GM21717 (cell line): ENCODE data around the gene TGFBR3L.
"Not testable (repeated sequence)": the region's sequence is repeated elsewhere in the genome, so short reads cannot be mapped to it uniquely, and the experiment has no call there.

Source experiments
- ATAC-seq: cut with Tn5 transposase; IDR thresholded peaks from one replicate; pipeline ENCODE4 v1.9.1; 2021; ENCODE audit warnings: mild to moderate bottlenecking, moderate library complexity; ENCODE audit not compliant: unreplicated experiment

The TGFBR3L gene

DNA sequence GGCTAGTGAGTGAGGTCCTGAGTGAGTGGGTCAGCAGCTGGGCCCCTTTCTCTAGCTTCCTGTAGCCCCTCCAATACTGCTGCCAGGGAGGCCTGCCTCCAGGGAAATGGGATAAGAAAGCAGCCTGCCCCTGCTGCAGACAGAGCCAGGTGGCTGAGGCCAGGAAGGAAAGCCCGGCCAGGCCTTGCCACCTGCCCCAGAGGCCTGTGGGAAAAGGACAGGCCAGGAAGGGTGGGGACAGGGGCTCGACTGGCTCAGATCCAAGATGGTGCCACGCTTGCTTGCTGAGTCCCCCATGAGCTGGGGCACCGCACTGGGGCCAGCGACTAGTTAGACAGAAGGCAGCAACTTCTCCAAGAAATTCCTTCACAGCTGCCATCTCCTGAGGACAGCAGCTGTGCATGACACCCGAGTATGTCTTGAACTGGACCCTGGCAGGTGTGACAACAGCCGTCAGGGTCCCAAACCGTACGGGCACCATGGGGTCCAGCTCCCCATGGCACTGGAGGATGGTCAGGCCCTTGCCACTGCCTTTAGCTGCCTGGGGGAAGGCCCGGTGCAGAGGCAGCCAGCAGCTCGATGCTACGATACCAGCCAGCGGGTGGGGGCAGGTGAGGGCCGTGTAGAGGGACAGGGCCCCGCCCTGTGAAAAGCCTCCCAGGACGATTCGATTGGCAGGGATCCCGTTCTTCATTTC lies 35.4 kb upstream of the TGFBR3L start:
- no peak for ATAC-seq

DNA sequence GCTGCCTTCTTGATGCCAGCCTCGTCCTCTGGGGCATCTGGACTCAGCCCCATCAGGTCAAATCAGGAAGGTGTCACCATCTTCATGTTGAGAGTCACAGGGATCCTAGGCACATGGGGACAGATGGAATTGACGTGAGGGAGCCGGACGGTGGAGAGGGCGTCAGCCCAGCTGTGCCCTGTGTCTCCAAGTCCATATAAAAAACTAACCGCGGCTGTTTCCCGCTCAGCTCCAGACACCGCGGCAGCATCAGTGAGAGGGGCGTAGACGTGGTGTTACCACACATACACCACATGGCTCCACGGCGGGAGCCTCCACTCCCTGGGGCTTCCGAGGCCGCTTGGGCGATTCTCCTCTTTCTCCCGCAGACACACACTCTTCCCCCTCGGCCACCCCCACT lies 34.8 kb upstream of the TGFBR3L start:
- no peak for ATAC-seq

DNA sequence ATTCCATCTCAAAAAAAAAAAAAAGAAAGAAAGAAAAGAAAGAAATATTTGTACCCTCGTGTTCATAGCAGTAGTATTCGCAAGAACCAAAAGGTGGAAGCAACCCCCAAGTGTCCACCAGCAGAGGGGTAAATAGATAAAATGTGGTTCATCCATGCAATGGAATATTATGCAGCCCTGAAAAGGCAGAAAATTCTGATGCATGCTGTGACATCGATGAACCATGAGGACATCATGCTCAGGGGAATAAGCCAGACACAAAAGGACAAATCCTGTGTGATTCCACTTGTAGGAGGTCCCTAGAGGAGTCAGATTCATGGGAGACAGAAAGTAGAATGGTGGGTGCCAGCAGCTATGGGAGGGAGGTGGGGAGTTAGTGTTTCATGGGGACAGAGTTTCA lies 32.7 kb upstream of the TGFBR3L start:
- no peak for ATAC-seq

DNA sequence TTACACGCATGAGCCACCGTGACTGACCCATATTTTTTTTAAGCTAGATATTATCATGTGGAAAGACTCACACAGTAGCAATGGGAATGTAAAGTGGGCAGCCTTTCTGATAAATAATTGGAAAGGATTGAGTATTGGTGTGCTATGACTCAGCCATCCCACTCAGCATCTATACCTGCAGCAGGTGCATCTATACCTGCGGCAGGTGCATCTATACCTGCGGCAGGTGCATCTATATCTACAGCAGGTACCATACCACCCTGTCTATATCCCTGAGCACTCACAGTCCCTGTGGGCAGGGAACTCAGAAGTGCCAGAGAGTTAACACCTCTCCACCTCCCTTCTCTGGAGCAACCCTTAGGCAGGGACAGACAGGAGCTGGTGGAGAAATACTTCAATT lies 31.5 kb upstream of the TGFBR3L start:
- no peak for ATAC-seq

DNA sequence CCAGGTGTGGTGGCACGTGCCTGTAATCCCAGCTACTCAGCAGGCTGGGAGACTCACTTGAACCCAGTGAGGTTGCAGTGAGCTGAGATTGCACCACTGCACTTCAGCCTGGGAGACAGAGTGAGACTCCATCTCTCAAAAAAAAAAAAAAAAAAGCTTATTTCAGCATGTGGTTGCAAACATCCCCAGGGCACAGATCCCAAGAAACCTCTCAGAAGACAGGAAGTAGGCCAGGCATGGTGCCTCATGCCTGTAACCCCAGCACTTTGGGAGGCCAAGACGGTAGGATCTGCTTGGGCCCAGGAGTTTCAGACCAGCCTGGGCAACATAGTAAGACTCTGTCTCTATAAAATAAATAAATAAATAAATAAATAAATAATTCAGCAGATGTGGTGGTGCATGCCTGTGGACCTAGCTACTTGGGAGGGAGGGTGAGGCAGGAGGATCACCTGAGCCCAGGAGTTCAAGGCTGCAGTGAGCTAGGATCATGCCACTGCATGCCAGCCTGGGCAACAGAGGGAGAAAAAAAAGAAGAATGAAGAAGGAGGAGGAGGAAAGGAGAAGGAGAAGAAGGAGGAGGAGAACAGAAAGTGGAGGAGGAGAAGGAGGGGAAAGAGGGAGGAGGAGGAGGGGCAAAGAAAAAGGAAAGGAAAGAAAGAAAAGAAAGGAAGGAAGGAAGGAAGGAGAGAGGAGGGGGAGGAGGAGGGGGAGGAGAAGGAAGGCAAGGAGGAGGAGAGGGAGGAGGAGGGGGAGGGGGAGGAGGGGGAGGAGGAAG lies 30.6 kb upstream of the TGFBR3L start:
- no peak for ATAC-seq

DNA sequence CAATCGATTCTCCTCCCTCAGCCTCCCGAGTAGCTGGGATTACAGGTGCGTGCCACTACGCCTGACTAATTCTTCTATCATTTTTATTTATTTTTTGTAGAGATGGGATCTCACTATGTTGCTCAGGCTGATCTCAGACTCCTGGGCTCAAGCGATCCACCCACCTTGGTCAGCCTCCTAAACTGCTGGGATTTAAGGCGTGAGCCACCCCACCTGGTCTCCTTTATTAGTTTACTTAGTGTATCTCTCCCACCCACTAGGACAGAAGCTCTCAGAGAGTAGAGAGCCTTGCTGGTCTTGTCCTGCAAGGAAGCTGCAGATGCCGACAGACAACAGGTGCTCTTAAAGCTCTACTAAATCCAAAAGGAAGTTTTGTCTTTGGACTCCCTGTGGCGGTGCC lies 28.8 kb upstream of the TGFBR3L start:
- ATAC-seq: no peak

DNA sequence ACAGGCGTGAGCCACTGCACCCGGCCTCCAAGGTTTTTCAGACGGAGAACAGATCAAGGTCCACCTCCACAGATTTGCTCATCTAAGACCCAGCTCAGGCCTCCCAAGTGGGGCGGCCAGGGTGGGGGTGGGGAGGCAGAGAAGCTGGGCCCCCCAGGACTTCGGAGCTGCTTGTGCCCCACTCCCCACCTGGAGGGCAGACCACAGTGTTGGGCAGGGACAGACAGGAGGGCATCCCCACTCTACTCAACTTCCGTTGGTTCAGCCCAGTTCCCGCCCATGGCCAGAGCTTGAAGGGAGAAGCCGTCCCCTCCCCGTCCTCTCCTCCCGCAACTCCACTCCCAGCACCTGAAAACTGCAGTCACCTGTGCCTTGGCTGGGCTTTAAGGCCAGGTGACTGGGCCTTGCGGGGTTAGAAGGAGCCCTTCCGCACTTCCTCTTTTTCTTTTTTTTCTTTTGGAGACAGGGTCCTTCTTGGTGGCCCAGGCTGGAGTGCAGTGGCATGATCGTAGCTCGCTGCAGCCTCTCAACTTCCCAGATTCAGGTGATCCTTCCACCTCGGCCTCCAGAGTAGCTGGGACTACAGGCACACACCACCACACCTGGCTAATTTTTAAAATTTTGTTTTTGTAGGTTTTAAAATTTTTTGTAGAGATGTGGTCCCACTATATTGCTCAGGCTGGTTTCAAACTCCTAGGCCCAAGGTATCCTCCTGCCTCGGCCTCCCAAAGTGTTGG lies 27.1 kb upstream of the TGFBR3L start:
- ATAC-seq: no peak

DNA sequence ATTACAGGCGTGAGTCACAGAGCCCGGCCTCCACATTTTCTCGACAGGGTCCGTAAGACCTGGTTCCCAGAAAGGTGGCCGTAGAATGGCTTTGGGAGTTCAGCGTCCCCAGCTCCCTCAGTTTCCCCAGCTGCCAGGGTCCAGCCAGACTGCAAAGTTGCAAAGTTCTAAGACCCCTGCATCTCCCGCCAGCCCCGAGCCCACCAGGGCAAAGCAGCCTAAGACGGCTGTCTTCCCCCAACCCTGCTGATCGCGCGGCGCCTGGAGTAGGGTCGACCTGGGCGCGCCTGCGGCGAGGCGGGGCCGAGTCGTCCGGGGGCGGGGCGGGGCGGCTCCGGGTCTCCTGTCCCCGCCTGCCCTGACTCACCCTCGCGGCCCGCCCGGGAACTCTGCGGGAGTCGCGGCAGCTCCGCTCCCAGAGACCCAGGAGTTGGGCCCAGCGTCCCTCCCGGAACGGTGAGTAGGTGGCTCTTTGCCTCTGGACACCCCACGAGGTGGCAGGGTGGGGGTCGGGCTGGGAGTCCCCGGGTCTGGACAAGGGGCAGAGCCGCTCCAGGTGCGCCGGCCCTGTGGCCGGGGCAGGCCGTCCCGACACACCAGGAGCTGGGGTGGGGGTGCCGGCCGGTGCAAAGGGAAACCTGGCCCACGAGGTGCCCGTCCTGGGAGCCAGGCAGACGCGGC lies 26.3 kb upstream of the TGFBR3L start, which contains the start of gene LRRC8E:
TSS of gene LRRC8E (plus strand) at position 366 of the 681 bp plus-strand sequence. CDS start 7,094 bp downstream, outside the sequence.
- ATAC-seq: no peak

DNA sequence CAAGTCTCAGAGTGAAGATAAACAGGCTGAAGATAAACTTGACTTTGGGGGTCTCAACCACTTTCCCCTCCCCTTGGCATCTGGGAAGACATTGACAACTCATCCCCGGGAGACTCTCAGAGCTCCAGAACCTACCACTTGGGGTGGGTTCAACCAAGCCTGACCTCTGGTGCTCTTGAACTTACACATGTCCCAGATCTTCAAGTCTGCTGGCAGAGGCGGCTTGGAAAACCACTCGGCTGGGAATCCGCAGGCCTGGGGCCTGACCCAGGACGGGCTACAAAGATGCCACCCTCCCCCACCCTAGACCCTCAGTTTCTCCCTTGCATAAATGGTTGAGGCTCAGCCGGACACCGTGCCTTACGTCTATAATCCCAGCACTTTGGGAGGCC lies 25.8 kb upstream of the TGFBR3L start:
- no peak for ATAC-seq

DNA sequence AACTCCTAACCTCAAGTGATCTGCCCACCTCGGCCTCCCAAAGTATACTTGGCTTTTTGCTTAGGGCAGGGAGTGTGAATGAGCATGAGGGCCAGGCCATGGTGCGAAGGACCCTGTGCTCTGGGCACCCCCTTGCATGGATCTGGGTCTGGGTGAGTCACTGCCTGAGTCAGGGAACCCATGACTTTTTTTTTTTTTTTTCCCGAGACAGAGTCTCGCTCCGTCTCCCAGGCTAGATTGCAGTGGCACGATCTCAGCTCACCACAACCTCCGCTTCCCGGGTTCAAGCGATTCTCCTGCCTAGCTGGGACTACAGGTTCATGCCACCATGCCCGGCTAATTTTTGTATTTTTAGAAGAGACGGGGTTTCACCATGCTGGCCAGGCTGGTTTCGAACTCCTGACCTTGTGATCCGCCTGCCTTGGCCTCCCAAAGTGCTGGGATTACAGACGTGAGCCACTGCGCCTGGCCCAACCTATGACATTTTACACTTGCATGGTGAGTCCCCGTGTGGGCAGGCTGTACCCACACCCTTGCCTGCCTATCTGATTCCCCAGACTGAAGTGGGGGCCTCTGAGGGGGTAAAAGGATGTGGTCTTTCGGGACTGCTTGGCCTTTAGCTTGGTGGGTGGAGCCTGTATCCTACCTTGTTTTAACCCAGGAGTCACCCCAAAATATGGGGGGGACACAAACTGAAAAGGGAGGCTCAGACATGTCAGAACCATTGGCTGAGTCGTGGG lies 21.1 kb upstream of the TGFBR3L start:
- not testable (repeated sequence) for ATAC-seq

DNA sequence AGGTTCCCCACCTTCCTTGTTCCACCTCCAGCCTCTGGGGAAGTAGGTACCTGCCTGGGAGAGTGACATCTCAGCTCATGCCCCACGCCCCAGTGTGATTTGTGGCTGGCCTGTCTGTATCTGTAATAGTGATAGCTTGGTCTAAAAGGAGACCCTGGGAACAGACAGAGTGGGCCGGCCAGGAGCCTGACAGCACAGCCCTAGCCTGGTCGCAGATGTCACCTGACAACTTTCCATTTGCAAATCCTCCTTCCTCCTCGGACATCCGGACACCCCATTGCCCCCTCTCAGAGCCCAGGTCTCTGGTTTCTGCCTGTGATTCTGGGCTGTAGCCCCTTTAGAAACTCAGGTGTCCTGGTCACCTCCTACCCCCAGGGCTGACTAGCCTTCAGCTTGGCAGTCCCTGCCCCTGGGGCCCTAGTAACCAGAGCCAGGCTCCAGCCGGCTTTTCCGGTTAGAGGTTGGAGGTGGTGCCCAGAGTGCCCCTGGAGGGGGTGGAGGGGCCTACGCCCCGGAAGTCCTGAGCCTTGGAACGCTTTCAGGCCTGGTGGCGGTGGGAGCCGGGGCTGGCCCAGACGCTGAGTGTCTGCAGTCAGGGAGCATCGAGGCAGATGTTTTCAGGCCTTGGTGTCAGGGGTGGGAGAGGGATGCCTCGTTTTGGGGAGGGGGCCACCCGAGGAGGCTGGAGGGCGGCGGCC lies 19.9 kb upstream of the TGFBR3L start:
- no peak for ATAC-seq

DNA sequence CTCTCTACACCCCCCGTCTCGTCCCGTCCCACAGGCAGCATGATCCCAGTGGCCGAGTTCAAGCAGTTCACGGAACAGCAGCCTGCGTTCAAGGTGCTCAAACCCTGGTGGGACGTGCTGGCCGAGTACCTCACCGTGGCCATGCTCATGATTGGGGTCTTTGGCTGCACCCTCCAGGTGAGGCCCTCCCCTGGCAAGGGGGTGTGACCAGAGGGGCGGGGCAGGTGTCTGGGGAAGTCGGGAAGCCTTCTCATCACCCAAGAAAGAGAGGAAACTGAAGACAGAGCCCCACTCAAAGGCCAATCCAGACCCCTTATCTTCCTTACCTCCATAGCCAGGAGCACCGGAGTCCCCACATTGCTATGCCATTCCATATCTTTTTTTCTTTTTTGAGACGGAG lies 19.1 kb upstream of the TGFBR3L start:
- ATAC-seq: no peak

DNA sequence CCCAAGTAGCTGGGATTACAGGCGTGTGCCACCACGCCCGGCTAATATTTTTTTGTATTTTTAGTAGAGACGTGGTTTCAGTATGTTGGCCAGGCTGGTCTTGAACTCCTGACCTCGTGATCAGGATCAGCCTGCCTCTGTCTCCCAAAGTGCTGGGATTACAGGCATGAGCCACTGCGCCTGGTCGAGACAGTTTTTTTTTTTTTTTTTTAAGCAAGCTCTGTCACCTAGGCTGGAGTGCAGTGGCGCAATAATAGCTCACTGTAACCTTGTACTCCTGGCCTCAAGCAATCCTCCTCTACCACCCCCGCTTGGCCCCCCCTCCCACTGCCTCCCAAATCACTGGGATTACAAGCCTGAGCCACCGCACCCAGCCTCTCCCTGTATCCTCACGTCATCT lies 17.3 kb upstream of the TGFBR3L start:
- no peak for ATAC-seq

DNA sequence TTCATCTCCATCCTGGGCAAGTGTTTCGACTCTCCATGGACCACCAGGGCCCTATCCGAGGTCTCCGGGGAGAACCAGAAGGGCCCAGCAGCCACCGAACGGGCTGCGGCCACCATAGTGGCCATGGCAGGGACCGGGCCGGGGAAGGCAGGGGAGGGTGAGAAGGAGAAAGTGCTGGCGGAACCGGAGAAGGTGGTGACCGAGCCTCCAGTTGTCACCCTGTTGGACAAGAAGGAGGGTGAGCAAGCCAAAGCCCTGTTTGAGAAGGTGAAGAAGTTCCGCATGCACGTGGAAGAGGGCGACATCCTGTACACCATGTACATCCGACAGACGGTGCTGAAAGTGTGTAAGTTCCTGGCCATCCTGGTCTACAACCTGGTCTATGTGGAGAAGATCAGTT lies 15.7 kb upstream of the TGFBR3L start:
- no peak for ATAC-seq

DNA sequence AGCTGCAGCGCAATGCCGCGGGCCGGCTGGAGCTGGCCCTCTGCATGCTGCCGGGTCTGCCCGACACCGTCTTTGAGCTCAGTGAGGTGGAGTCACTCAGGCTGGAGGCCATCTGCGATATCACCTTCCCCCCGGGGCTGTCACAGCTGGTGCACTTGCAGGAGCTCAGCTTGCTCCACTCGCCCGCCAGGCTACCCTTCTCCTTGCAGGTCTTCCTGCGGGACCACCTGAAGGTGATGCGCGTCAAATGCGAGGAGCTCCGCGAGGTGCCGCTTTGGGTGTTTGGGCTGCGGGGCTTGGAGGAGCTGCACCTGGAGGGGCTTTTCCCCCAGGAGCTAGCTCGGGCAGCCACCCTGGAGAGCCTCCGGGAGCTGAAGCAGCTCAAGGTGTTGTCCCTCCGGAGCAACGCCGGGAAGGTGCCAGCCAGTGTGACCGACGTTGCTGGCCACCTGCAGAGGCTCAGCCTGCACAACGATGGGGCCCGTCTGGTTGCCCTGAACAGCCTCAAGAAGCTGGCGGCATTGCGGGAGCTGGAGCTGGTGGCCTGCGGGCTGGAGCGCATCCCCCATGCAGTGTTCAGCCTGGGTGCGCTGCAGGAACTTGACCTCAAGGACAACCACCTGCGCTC lies 14.8 kb upstream of the TGFBR3L start:
- no peak for ATAC-seq

DNA sequence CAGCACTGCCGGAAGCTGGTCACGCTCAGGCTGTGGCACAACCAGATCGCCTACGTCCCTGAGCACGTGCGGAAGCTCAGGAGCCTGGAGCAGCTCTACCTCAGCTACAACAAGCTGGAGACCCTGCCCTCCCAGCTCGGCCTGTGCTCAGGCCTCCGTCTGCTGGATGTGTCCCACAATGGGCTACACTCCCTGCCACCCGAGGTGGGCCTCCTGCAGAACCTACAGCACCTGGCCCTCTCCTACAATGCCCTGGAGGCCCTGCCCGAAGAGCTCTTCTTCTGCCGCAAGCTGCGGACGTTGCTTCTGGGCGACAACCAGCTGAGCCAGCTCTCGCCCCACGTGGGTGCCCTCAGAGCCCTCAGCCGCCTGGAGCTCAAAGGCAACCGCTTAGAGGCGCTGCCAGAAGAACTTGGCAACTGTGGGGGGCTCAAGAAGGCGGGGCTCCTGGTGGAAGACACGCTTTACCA lies 14.2 kb upstream of the TGFBR3L start:
- ATAC-seq: no peak

DNA sequence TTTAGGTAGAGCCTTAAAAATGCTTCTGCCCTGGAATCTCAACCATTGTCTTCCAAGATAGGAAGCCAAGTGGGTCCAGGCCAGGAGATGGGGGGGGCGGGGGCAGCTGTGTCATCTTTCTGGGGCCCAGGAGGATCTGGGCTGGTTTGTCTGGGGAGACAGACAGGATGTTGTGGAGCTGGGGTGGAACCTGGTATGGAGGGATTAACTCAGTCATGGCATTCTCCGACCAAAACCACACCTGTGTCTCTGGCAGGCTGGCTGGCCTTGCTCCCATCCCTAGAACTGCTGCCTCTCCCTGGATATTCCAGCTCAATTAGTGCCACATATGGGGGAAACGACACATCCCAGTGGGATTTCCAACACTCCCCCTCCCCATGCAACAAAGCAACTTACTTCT lies 13.7 kb upstream of the TGFBR3L start:
- no peak for ATAC-seq

DNA sequence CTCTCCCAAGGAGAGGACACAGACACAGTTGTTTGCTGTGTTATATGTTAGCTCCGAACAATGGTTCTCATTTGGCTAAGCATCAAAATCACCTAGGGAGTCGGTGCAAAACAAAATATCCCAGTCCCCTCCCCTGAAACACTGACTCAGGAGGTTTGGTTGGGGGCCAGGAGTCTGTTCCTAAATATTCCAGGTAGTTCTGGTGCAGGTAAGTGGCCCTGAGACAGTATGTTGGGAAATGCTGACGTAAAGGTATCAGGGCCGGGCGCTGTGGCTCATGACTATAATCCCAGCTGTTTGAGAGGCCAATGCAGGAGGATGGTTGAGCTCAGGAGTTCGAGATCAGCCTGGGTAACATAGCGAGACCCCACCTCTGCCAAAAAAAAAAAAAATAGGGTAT lies 13.3 kb upstream of the TGFBR3L start:
- no peak for ATAC-seq

DNA sequence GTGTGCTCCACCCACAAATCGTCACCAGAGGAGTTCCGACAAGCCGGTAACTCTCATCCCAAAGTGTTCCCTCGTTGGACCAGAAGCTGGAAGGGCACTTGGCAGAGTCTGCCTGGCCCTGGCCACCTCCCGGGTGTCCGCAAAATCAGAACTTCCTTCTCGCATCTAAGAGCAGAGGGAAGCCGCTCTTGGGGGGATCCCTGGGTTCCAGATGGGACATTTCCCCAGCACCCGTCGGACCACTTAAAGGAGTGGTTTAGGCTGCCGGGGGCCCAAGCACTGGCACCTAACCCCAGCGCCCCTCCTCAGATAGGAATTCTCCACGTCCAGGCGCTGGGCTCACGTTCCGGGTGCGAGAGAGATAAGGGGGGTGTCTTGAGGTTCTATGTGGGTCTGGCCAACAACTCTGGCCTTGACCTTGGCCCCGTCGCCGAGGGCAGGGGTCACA lies 11.8 kb upstream of the TGFBR3L start:
- peak; percentile 11 for ATAC-seq
